Cardiac septum (tissue), 1 donor: ENCODE results near the gene SLC27A5. TPM values are rescaled to one million over a fixed set of nuclear protein-coding genes. Genes with fewer than 3 reads are reported as not detected.
"Not testable (repeated sequence)": the region's sequence is repeated elsewhere in the genome, so short reads cannot be mapped to it uniquely, and the experiment has no call there.

Experiments used
- DNase-seq: peaks from one replicate; pipeline ENCODE4 v3.0.0-alpha.2; 2020; ENCODE audit warnings: low spot score
- intact Hi-C: fragments of 100-400 bp; cut with DNase I; formaldehyde crosslinking; loops from one replicate; pipeline ENCODE4 v1.14.0; 2022
- total RNA-seq: library from RNA; stranded (reverse); fragmentation: NEBNext Ultra II Directional; extraction: Animal tissue kit (Norgen Biotek cat#: 25700); gene quantifications from one replicate; pipeline ENCODE4 v1.2.1, GENCODE V29; 2021
- donor health status: DM: no; HTN: no; CAD: no.

SLC27A5 gene
- total RNA-seq, 1 donor from 2014 or later, result 2.0 TPM

DNA sequence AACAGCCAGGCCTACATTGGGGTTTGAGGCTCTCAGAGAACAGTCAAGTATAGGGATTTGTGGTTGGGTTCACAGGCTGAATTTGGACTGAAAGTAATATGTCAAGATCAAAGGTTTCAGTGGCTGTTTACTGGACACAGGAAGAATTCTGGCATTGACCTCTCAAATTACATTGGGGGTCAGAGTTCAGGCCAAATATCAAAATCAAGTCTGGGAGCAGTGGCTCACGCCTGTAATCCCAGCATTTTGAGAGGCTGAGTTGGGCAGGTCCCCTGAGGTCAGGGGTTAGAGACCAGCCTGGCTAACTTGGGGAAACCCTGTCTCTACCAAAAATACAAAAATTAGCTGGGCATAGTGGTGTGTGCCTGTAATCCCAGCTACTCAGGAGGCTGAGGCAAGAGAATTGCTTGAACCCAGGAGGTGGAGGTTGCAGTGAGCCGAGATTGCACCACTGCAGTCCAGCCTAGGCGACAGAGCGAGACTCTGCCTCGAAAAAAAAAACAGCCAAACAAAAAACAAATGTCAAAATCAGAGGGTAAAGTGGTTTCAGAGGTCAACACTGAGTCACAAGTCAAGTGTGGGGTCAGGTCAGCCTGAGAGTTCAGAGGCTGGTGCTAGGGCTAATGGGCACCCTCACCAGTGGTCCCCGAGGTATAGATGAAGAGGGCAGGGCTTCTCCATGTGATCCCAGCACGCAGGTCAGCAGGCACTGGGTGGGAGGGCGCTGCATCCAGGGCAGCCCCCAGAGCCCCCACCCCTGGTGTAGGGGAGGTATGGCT lies 1.5 kb downstream of the SLC27A5 start:
- DNase-seq, result no peak
- intact Hi-C loops, result no loop called here

DNA sequence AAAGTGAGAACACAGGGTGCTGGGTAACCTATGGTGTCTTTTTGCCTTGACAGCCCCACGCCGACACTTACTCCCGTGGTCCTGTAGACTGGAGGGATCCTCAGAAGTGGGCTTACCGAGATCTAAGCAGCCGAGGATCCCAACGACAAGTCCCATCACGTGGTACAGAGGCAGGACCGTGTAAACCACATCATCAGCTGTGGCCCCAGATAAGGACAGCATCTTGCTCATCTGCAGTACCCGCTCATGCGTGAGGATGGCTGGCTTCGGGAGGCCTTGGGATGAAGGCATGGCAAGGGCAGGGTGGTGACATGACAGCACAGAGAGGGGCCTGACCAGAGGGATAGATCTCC lies 2.1 kb downstream of the SLC27A5 start:
- intact Hi-C loops, result no loop called here
- DNase-seq, result no peak

DNA sequence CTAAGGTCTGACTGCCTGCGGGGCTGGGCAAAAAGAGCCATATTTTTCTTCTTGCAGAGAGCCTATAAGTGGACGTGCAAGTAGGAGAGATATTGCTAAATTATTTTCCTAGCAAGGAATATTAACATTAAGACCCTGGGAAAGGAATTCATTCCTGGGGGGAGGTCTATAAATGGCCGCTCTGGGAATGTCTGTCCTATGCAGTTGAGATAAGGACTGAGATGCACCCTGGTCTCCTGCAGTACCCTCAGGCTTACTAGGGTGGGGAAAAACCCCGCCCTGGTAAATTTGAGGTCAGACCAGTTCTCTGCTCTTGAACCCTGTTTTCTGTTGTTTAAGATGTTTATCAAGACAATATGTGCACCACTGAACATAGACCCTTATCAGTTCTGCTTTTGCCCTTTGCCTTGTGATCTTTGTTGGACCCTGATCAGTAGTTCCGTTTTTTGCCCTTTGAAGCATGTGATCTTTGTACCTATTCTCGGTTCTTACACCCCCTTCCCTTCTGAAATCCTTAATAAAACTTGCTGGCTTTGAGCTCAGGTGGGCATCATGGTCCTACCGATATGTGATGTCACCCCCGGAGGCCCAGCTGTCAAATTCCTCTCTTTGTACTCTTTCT lies 4.1 kb downstream of the SLC27A5 start:
- DNase-seq, intact Hi-C loops: not testable (repeated sequence)

DNA sequence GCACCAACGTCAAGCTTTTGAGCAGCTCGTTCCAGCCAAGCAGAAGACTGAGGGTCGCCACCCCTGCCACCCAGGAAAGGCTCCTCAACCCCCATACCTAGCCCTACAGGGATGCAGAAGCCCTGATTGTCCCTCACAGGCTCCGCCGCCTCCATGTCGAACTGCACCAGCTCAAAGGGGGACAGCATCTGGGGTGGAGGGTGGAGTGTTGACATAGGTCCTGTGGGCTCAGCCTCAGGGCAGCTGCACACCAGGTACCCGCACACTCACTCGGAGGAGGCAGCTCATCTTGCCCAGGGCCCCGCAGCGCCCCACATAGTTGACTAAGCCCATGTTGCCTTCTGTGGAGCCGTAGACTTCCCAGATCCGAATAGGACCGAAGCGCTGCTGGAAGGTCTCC lies 11.6 kb downstream of the SLC27A5 start:
- intact Hi-C loops, result no loop called here
- no peak for DNase-seq

DNA sequence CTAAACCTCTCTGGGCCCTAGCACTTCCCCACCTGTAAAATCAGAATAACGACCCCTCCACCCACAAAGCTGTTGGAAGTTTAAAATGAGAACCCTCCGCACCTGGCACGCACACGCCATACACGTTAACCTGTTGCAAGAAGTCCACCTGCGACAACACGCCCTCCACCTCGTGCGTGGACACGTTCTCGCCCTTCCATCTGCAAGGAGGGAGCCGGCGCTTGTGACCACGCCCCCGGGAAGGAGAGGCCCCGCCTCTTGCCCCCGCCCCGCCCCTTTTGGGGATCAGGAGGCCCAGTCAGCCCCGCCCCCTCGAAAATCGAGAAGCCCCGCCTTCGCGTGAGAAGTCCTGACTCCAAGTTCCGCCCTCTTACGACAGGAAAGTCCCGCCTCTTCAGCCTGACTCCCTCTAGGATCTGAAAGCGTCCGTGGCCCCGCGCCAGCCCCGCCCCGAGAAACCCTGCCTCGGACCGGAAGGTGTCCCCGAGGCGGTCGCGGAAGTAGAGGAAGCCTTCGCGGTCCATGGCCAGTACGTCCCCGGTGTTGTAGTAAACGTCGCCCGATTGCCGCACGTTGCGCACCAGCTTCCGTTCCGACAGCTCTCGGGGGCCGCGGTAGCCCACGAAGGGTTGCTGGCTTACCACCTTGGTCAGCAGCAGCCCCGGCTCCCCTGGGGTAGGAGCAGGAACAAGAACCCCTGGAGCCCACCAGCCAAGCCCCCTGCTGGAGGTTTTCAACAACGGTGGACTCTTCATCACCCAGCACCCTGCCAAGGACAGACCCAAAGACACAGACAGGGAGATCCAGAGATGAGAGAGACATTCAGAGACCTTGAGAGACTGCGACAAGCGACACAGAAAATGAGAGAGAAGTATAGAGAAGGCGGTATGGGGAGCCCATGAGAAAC lies 12.5 kb downstream of the SLC27A5 start:
- intact Hi-C loops, result loop anchor here (1.0 kb wide), 1 partner anchor 45 kb away; the partner anchor contains the start of gene TRIM28

DNA sequence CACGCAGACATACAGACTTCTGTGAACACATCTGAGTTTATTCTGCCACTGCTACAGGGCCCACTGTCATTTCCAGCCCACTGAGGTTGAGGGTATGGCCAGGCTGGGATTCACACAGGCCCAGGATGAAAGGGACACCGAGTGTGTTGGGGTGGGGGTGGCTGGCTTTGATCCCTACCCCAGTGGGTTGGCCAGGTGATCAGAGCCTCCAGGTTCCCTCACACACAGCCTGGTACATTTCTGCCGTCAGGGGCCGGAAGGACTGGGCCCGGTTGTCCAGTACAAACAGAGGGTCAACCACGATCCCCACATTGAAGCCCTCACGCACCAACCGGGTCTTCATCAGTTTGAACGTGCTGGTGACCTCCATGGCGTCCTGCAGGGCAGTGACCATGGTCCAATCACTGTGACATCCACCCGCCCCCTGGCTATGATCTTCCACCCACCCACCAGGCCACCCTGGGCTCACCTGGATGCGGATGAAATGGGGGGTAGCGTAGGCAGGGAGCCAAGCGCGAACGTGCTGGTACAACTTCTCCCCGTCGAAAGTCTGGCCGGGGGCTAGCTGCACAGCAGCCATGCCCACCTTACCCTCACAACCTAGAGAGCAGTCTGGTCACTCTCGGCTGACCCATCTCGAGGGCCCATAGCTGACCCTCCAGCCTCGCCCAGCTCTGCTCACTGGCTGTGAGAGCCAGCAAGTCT lies 13.3 kb downstream of the SLC27A5 start:
- intact Hi-C loops, result loop anchor here (1.0 kb wide), 1 partner anchor 46 kb away; the partner anchor contains the start of gene TRIM28
- DNase-seq, result no peak

More for the DNA sequence above, 12.5 kb downstream of the SLC27A5 start:
- DNase-seq, result peak; percentile 99

DNA sequence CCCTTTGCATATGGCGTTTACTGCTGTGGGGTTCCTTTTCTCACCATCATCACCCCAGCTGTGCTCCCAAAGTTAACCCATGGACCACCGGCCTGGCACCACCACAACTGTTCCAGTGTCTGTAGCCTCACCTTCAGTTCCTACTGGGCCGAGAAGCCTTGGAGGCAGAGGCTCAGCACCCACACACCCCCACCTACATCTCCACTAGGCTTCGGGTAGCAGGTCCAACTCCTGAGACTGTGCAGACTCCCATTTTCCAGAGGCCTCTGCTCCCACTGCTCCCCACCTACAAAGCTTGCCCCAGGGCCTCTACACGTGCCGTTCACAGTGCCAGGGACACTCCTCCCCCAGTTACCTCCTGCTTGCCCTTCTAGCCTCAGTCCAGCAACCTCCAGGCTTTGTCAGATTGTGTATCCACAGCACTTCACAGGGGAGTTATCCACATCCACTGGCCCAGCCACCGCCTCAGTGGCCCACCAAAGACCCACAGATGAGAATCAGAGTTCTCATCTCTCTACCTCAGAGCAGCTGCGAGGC lies 14.1 kb downstream of the SLC27A5 start:
- peak; percentile 72 for DNase-seq
- intact Hi-C loops, result loop anchor here (1.0 kb wide), 1 partner anchor 25 kb away; no protein-coding TSS in a partner anchor

DNA sequence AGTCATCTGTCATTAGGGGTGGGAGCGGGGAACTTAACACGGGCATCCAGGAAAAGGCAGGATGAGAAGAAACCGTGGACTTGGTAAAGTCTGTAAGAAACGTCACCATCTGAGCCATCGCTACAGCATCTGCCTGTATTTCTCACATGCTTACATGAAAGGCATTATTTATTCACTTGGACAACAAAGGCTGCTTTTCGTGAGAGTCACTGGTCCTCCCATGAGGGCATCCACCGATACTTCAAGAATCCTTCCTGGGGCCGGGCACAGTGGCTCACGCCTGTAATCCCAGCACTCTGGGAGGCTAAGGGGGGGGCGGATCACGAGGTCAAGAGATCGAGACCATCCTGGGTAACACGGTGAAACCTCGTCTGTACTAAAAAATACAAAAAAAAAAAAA lies 19.5 kb downstream of the SLC27A5 start:
- intact Hi-C loops, result no loop called here
- no peak for DNase-seq

DNA sequence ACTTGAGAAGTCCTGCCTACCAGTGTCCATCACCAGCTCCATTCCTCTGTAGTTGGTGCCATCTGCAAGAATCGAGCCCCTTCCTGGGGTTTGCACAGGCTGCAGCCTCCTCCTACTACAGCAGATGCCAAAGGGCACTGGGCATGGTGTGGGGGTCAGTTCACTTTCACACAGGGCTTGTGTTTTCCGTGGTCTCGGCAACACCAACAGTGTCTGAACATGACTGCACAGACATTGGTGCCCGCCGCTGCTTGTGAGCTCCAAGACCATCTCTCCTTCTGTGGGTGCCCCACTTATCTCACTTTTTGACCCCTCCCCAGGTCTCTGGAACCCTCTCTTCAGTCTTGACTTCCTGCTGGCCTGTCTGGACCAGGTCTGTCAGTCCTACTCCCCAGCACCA lies 20.4 kb downstream of the SLC27A5 start:
- intact Hi-C loops, result no loop called here
- DNase-seq, result no peak

DNA sequence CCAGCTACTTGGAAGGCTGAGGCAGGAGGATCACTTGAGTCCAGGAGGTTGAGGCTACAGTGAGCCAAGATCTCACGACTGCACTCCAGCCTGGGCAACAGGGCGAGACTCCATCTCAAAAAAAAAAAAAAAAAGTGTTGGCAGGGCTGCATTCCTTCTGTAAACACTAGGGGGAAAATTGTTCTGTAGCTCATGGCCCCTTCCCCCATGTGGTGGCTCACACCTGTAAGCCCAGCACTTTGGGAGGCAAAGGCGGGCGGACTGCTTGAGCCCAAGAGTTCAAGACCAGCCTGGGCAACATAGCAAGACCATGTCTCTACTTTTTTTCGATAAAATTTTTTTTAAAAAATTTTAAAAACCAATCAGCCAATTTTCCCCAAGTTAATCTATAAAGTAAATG lies 27.4 kb downstream of the SLC27A5 start:
- intact Hi-C loops, DNase-seq: not testable (repeated sequence)

DNA sequence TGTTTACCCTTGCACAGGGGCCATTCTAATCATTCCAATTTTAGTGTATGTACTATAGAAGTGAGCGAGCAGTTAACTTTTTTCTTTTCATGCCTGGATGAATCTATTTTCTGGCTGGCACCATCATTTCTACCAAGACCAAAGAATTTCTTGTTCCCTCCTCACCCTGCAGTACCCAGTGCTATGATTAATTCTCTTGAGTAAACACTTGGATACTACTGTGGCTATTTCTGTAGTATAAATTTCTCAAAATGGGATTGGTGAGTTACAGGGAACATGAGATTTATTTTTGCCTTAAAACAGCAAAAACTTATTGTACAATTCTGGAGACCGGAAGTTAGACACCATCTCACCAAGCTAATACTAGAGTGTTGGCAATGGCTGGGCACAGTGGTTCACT lies 28.0 kb downstream of the SLC27A5 start:
- no peak for DNase-seq
- intact Hi-C loops, result no loop called here

DNA sequence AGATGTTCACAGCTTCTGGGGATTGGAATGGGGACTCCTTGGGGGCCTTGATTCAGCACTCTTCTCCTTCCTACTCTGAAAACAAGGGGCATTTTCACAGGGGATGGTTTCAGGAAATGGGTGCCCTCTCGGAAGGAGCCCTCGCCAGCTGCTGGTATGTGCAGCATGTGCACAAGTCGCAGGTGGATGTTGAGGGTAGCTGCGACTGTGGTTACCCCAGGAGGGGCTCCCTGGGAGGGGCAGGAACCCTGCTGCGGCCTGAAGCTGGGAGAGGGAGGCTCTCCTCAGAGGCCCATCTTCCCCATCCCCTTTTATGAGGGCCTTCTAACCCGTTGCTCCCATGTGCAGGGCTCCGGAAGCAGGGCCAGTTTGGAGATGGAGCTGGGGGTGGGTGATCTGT lies 29.4 kb downstream of the SLC27A5 start:
- DNase-seq, result no peak
- intact Hi-C loops, result no loop called here

DNA sequence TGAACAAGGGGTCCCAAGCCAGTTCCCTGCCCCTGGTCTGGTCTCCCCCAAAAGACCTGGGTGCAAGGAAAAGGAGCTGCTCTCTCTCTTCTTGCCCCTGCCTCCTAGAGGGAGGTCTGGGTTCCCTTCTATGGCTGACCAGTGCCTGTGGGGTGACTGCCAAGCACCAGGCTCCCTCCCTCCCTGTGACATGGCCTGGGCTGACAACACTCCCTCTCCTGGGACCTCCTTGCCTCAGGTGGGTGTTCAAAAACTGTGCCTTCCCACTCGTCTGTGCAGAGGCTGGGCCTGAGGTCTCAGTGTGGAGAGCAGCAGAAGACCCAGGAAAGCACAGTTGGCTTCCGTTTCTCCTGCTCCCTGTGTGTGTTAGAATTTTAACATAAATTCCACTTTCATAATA lies 31.0 kb downstream of the SLC27A5 start:
- intact Hi-C loops, result no loop called here
- DNase-seq, result no peak

DNA sequence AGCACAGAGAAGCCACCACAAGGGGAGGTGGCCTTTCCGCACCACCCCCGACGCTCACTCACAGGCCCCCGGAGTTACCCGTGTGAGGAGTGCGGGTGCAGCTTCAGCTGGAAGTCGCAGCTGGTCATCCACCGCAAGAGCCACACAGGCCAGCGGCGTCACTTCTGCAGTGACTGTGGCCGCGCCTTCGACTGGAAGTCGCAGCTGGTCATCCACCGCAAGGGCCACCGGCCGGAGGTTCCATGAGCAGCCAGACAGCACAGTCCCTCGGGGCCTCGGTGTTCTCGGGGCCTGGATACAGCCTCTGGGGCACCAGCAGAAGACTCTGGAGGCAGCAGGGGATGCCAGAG lies 31.3 kb downstream of the SLC27A5 start:
- no peak for DNase-seq

DNA sequence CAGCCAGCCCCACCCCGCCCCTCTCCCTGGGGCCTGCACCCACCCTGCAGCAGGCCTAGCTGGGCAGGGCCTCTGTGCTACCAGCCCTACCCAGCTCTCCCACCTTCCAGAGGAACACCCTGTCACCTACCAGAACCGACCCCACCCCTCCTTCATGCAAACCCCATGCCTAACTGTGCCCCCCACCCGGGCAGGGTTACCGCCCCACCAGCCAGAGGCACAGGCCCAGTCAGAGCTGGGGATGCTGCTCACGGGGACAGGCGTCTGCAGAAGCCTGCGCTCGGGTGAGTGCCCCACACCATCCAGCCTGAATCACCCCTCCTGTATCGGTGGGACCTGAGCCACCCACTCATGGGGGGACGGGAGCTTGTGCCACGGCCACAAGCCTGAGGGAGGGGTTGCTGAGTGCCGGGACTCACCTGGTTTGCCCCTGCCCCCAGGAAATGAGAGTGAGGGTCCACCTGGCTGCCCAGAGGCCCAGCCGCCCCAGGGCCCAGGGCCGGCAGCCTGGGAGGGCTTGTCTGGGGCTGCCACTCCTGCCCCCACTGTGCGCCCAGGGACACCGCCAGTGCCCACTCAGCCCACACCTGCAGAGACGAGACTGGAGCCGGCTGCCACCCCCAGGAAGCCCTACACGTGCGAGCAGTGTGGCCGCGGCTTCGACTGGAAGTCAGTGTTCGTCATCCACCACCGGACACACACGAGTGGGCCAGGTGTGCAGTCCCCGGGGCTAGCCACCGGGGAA lies 31.9 kb downstream of the SLC27A5 start:
- intact Hi-C loops, result no loop called here
- peak; percentile 60 for DNase-seq

More for the DNA sequence above, 31.3 kb downstream of the SLC27A5 start:
- intact Hi-C loops, result no loop called here

DNA sequence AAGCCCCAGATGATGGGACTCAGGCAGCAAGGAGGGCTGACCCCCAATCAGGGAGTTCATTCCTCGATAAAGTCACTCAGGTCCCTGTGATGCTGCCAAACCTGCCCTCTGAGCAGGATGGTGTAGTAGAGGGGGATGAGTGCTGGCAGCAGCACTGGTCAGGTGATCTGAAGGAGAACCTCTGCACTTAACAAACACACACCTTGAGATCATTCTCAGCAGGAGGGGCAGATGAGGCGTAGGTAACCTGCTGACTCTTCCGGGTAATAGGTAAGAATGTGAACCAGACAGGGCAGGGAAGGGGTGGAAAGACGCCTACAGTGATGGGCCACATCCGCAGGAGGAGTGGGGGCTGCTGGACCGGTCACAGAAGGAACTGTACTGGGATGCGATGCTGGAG lies 32.5 kb downstream of the SLC27A5 start:
- intact Hi-C loops, result no loop called here
- peak; percentile 67 for DNase-seq

DNA sequence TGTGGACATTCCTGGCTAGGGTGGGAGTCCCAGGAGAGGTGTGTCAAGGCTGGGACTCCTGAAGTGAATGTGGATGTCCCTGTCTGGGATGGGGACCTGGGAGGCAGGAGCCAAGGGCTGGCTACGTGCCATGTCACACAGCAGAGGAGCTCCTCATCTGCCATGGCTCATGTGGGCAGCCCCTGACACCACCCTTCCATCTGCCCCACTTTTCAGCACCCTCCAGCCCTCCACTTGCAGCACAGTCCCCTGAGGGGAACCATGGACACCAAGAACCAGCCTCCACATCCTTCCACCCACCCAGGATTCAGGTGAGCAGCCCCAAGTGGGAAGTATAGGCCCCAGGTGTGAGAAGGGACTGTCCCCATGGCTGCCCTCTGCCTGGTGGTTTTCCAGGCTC lies 33.9 kb downstream of the SLC27A5 start:
- intact Hi-C loops, result no loop called here
- no peak for DNase-seq

DNA sequence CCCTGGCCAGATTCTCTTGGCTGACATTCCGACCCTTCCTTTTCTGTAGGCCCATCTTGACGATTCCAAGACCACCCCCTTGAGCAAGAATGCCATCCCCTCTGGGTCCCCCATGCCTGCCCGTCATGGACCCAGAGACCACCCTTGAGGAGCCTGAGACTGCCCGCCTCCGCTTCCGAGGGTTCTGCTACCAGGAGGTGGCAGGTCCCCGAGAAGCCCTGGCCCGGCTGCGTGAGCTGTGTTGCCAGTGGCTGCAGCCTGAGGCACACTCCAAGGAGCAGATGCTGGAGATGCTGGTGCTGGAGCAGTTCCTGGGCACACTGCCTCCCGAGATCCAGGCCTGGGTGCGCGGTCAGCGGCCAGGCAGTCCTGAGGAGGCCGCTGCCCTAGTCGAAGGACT lies 34.7 kb downstream of the SLC27A5 start:
- intact Hi-C loops, result no loop called here
- DNase-seq, result no peak

DNA sequence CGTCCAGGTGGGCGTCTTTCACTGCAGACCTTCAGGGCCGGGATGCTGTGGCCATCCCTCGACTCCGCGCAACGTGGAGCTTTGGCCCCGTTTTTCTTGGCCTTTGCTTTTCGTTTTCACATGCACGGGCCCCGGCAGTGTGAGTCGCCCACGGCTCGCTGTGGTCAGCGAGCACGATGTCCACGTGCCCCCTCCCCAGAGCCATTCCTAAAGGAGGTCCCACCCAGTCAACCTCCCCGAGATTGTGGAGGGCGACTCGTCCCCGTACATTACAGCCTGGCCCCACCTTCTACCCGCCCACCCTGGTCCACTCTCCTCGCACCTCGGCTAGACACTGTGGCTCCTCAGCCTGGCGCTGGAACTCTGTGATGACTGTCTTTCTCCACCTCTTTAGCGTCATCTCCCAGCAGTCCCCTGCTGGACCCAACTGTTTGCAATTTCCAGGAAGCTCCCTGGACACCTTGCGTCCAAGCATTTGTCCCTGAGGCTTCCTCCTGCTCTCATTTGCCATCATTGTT lies 35.2 kb downstream of the SLC27A5 start:
- intact Hi-C loops, result no loop called here
- no peak for DNase-seq
